Measurements from ENCODE around the gene TRAP1.
A peak's percentile ranks its signal among the peaks of the same experiment; 100 is the strongest.
"Not testable (repeated sequence)": the region's sequence is repeated elsewhere in the genome, so short reads cannot be mapped to it uniquely, and the experiment has no call there.

The TRAP1 gene

DNA sequence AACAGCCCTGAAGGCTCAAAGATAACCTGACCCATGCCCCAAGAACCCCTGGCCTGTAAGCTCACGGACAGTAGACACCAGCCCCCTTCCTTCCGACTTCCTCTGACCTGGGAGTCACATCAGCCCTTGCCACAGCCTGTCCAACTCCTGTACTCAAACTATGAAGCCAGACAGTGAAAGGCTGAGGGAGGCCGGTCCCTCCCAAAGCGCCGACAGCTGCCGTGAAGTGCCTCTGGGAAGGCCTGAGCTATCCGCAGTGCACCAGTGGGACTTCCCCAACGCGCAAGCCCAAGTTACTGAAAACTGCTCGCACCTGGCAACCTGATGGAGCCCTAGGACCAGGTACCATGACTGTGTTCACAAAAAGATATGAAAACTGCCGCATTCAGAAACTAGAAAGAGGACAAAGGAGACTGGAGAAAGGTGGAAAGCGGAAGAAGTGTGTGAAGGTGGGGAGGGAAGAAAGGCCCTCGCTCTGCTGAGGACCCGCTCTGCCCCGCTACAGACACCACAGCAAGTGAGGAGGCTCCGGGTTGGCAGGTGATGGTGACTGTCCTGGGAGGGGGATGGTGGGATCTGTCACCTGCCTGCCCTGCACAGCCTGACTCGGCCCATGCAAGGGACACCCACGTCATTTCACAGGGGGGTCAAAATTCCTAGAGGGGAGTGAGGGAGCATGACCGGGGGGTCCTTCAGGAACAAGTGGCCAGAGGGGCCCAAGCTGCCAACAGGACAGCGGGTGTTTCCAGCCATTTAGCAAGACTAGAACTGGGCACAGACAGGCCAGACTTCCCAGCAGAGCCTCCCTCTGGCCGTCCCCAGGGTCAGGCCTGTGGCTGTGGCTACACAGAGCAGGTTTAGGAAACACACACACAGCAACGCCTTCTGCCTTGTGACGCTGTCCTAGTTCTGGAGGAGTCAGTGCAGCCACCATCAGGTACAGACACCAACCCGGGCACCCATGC, 13.1 kb upstream of the TRAP1 start:
- DNase-seq (ENCODE audit: low spot score in 2 of 2) (no peak), ATAC-seq (ENCODE audit: low read depth) (no peak)
- no peaks in the 10 kb centered on the region for H3K9me3 Mint-ChIP-seq
- no peak overlapping the region for H3K4me3 Mint-ChIP-seq
- peaks cover 47% of the 10 kb centered on the region for H3K36me3 Mint-ChIP-seq
- H3K27ac Mint-ChIP-seq, result no peak overlapping the region
- no peaks in the 10 kb centered on the region for H3K27me3 Mint-ChIP-seq
- peaks cover 8% of the 10 kb centered on the region for H3K4me1 Mint-ChIP-seq

DNA sequence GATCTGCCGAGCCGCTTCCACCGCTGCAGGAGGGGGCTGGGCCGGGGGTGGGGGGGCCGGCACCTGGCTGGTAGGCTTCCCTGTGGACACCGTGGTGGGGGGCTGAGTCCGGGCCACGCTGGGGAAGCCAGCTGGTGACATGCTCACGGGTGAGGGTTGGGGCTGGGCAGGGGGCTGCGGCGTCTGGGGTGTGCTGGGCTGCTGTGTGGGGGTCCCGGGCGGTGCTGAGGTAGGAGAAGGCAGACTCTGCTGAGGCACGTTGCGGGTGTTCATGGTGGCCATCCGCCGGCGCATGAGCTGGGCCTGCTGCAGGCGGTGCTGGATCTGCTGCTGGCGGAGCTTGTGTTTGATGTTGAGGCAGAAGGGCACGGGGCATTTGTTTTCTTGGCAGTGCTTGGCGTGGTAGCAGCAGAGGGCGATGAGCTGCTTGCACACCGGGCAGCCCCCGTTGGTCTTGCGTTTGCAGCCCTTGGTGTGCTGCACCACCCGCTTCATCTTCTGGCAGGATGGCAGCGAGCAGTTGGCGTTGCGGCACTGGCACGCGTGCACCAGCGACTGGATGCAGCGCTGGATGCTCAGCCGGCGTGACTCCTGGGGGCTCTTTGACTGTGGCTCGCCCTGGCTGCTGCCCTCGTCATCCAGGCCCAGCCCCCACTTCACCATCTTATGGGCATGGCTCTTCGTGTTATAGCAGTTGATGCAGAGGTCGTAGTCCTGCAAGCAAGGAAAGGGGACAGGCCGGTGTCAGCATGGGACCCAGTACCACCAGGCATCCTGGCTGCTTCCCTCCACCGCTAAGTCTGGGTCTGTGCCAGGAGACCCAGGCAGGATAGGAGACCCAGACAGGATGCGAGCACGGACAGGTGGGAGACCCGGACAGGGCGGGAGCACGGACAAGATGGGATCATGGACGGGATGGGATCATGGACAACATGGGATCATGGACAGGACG, 12.1 kb upstream of the TRAP1 start:
- Mint-ChIP-seq H3K36me3 (peaks cover 41% of the 10 kb centered on the region), H3K27me3 (no peaks in the 10 kb centered on the region), H3K9me3 (no peaks in the 10 kb centered on the region), H3K27ac (no peak overlapping the region), H3K4me1 (peaks cover 5% of the 10 kb centered on the region), H3K4me3 (no peak overlapping the region)
- DNase-seq (ENCODE audit: low spot score in 2 of 2), result no peak
- no peak for ATAC-seq (ENCODE audit: low read depth)

DNA sequence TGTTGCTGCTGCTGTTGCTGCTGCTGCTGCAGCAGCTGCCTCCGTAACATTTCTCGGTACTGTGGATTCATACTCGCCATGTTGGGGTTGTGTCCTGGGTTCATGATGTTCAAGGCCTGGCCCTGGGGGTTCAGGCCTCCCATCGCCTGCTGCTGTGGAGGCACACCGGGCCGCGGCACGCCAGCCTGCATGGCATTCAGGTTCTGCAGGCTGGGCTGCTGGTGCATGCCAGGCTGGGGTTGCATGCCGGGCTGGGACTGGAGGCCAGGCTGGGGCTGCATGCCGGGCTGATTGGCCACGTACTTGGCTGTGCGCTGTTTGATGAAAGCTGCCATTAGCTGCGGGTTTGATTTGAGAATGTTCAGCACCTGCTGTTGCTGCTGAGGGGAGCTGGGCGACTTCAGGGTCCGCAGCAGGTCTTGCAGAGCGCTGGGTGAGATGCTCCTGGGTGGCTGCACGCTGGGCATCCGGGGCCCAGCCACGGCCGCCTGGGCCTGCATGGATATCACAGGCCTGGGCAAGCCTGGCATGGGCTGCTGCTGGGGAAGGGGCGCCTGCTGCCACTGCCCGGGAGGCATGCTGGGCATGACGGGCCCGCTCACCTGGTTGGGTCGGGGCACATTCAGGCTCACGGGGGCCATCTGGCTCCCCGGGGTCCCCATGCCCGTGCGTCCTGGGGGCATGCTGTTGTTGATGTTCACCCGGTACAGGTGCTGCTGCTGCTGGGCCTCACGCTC, 11.3 kb upstream of the TRAP1 start:
- H3K27me3 Mint-ChIP-seq, result no peaks in the 10 kb centered on the region
- H3K4me3 Mint-ChIP-seq, result no peak overlapping the region
- ATAC-seq (ENCODE audit: low read depth) (no peak), DNase-seq (ENCODE audit: low spot score in 2 of 2) (no peak)
- H3K27ac Mint-ChIP-seq, result no peak overlapping the region
- peaks cover 35% of the 10 kb centered on the region for H3K36me3 Mint-ChIP-seq
- H3K9me3 Mint-ChIP-seq, result no peaks in the 10 kb centered on the region
- H3K4me1 Mint-ChIP-seq, result peaks cover 5% of the 10 kb centered on the region

DNA sequence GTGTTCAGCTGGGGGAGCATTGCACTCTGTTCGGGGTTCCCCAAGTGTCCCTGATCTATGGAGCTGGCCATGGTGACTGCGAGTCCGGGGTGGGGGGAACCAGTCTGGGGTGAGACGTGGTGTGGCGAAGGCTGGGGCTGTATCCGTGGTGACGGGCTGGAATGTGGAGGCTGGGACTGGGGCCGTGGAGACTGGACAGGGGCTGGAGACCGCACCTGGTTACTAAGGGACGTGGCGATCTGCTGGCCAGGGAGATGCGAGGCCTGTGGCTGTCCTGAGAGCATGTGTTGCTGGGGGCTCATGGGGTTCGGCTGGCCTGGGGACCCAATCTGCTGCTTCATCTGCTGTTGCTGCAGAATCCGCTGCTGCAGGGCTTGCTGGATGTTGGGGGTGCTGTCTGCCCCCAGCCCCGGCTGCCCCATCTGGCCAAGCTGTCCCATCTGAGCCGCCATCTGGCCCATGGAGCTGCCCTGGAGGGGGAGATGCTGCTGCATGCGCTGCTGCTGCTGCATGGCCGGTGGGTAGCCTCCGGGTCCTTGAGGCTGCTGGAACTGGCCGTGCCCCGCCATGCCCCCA, 10.6 kb upstream of the TRAP1 start:
- H3K4me3 Mint-ChIP-seq, result no peak overlapping the region
- ATAC-seq (ENCODE audit: low read depth) (no peak), DNase-seq (ENCODE audit: low spot score in 2 of 2) (no peak)
- H3K27ac Mint-ChIP-seq, result no peak overlapping the region
- H3K4me1 Mint-ChIP-seq, result peaks cover 5% of the 10 kb centered on the region
- no peaks in the 10 kb centered on the region for H3K9me3 Mint-ChIP-seq
- H3K36me3 Mint-ChIP-seq, result peaks cover 33% of the 10 kb centered on the region
- H3K27me3 Mint-ChIP-seq, result no peaks in the 10 kb centered on the region

DNA sequence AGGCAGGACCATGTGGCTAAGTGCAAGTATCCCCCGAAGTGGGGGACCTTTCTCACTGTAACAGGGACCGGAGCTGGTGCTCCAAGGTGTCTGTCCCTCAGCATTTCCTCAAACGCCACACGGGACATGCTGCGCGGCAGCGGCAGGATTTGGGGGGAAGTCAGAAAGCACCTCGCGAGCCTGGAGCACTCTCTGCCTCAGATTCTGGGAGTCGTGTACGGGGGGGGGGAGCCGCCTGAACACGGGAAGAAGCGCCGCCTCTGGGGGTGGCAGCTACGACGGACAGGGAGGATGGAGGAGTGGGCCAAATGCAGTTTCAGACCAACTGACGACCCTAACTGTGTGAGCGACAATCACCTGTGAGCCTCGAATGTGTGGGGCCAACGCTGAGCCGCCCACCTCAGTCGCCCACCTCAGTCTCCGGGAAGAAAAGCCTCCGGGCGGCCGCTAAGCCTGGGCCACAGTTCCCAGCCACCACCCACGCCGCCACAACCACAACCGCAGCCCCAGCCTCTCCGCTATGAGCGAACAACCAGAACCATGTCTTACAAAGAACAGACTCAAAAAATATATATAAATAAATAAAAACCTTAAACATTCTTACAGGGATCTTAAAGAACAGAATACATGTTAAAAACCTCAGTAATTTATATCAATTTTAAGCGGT, 8.8 kb upstream of the TRAP1 start:
- Mint-ChIP-seq H3K9me3 (no peaks in the 10 kb centered on the region), H3K27me3 (no peaks in the 10 kb centered on the region), H3K36me3 (peaks cover 25% of the 10 kb centered on the region), H3K27ac (no peak overlapping the region), H3K4me3 (no peak overlapping the region), H3K4me1 (peaks cover 2% of the 10 kb centered on the region)
- DNase-seq (ENCODE audit: low spot score in 2 of 2) (no peak), ATAC-seq (ENCODE audit: low read depth) (no peak)

DNA sequence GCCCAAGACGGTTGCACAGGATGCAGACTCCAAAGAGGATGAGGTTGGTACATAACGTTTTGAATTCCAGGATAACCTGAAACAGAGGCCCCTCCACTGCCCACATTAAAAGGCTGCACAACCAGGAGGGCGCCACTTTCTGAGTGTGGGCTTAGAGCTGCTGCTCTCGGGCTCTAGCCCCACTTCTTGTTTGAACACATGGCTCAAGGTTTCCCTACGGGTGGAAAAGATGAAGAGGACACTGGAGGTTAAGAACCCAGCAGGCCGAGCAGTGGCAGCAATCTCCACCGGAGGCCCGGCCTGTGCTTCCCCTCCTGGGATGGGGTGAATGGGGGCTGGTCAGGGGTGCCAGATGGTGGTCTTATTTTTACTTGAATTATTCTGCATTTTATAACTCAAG, 8.0 kb upstream of the TRAP1 start:
- H3K27ac Mint-ChIP-seq, result peak overlapping the region; percentile 29
- ATAC-seq (ENCODE audit: low read depth), result no peak
- peaks cover 19% of the 10 kb centered on the region for H3K36me3 Mint-ChIP-seq
- no peak for DNase-seq (ENCODE audit: low spot score in 2 of 2)
- H3K9me3 Mint-ChIP-seq, result no peaks in the 10 kb centered on the region
- no peaks in the 10 kb centered on the region for H3K27me3 Mint-ChIP-seq
- H3K4me1 Mint-ChIP-seq, result peaks cover 2% of the 10 kb centered on the region
- no peak overlapping the region for H3K4me3 Mint-ChIP-seq

DNA sequence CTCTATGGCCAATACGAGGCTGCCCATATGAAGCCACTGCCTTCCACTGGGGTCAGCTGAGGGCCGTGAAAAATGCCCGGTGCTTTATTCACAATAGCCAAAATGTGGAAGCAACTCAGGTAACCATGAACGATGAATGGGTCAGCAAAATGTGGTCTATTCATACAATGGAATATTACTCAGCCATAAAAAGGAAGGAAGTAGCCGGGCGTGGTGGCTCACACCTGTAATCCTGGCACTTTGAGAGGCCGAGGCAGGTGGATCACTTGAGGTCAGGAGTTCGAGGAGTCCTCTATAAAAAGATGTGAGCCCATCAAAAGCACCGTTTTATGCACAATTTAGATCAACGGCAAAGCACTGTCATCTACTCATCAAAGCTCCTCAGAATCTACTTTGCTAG, 5.2 kb upstream of the TRAP1 start:
- H3K4me1 Mint-ChIP-seq, result peaks cover 7% of the 10 kb centered on the region
- no peak for ATAC-seq (ENCODE audit: low read depth)
- H3K27me3 Mint-ChIP-seq, result no peaks in the 10 kb centered on the region
- H3K4me3 Mint-ChIP-seq, result no peak overlapping the region
- DNase-seq (ENCODE audit: low spot score in 2 of 2), result no peak
- H3K36me3 Mint-ChIP-seq, result peaks cover 3% of the 10 kb centered on the region
- no peak overlapping the region for H3K27ac Mint-ChIP-seq
- no peaks in the 10 kb centered on the region for H3K9me3 Mint-ChIP-seq

DNA sequence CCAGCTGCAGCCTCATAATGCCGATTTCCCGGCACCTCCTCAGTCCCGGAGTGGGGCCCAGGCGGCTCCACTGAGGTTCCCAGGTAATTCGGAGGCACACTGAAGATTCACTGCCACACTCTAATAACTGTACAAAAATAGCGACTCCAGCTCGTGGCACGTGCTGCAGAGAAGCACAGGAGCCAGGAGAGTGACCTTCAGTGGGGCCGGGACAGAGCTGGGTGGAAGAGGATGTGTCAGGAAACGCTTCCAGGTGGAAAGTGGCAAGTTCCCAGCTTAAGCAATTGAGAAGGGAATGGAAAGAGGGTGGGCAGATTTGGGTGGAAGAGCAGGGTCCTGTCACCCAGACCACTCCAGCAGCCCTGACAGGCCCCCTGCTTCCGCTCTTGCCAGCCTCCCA, 3.1 kb upstream of the TRAP1 start:
- Mint-ChIP-seq H3K4me1 (peaks cover 10% of the 10 kb centered on the region), H3K27ac (no peak overlapping the region), H3K27me3 (no peaks in the 10 kb centered on the region), H3K9me3 (no peaks in the 10 kb centered on the region), H3K4me3 (no peak overlapping the region), H3K36me3 (no peaks in the 10 kb centered on the region)
- no peak for ATAC-seq (ENCODE audit: low read depth)
- DNase-seq (ENCODE audit: low spot score in 2 of 2), result no peak

DNA sequence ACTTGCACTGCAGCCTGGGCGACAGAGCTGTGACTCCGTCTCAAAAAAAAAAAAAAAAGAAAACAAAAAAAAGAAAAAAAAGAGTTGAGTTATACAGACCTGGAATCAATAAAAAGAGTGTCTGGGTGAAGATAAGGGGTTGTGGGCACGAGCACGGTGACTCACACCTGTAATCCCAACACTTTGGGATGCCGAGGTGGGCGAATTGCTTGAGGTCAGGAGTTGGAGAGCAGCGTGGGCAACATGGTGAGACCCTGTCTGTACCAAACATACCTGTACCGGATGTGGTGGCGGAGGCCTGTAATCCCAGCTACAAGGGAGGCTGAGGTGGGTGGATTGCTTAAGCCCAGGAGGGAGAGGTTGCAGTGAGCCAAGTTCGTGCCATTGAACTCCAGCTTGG, 1.3 kb upstream of the TRAP1 start:
- no peak for ATAC-seq (ENCODE audit: low read depth)
- no peaks in the 10 kb centered on the region for H3K27me3 Mint-ChIP-seq
- no peaks in the 10 kb centered on the region for H3K36me3 Mint-ChIP-seq
- peak overlapping the region; percentile 11 for H3K4me3 Mint-ChIP-seq
- peaks cover 11% of the 10 kb centered on the region for H3K4me1 Mint-ChIP-seq
- no peak overlapping the region for H3K27ac Mint-ChIP-seq
- H3K9me3 Mint-ChIP-seq, result no peaks in the 10 kb centered on the region
- DNase-seq (ENCODE audit: low spot score in 2 of 2), result no peak

DNA sequence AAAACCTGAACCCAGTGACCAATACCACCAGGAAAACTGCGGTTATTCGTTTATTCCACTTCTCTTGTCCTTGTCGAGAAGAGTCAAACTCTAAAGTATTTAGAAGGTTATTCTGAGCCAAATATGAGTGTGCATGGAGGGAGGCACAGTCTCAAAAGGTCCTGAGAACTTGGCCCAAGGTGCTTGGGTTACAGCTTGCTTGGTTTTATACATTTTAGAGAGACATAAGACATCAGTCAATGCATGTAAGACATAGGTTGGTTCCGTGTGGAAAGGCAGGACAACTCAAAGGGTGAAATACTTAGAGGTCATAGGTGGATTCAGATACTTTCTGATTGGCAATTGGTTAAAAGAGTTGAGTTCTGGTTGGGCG, 681 bp upstream of the TRAP1 start:
- Mint-ChIP-seq H3K4me3 (peak overlapping the region; percentile 89), H3K4me1 (peaks cover 11% of the 10 kb centered on the region), H3K27me3 (no peaks in the 10 kb centered on the region), H3K9me3 (no peaks in the 10 kb centered on the region), H3K36me3 (no peaks in the 10 kb centered on the region), H3K27ac (peak overlapping the region; percentile 78)
- ATAC-seq (ENCODE audit: low read depth) (no peak), DNase-seq (ENCODE audit: low spot score in 2 of 2) (no peak)

DNA sequence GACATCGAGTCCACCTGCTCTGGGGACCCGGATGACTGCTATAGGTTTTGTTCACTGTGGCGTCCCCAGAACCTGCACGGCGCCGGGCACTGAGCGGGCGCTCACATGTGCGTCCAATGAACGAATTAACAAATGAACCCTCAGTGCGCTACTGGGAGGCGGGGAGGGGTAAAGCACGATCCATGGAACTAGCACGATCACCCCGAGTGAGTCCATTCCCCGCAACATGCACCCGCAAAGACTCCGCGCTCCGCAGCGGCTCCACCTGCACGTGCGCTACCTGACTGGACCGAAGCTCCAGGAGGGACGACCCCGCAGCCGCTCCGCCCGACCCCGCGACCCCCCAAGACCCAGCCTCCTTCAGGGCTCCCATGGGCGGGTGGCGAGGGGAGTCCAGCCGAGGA, 491 bp downstream of the TRAP1 start:
- DNase-seq (ENCODE audit: low spot score in 2 of 2) (no peak), ATAC-seq (ENCODE audit: low read depth) (peak; percentile 19)
- Mint-ChIP-seq H3K27ac (peak overlapping the region; percentile 78), H3K4me1 (peaks cover 14% of the 10 kb centered on the region), H3K27me3 (no peaks in the 10 kb centered on the region), H3K9me3 (no peaks in the 10 kb centered on the region), H3K36me3 (peaks cover 2% of the 10 kb centered on the region), H3K4me3 (peak overlapping the region; percentile 89)

DNA sequence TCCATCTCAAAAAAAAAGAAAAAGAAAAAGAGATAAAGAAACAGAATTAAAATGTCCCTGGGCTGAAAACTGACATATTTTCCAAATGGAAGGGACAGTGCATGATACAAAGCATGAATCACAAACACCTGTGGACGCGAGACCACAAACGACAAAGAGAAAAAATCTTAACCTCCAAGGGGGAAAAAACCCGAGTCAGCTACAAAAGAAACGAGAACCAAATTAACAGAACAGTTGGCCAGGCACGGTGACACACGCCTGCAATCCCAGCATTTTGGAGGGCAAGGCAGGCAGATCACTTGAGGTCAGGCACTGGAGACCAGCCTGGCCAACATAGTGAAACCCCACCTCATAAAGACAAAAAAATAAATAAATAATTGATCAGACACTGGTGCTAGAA, 1.9 kb downstream of the TRAP1 start:
- no peak overlapping the region for H3K4me3 Mint-ChIP-seq
- H3K9me3 Mint-ChIP-seq, result no peaks in the 10 kb centered on the region
- peaks cover 2% of the 10 kb centered on the region for H3K36me3 Mint-ChIP-seq
- ATAC-seq (ENCODE audit: low read depth), result no peak
- H3K4me1 Mint-ChIP-seq, result peaks cover 14% of the 10 kb centered on the region
- no peaks in the 10 kb centered on the region for H3K27me3 Mint-ChIP-seq
- DNase-seq (ENCODE audit: low spot score in 2 of 2), result no peak
- H3K27ac Mint-ChIP-seq, result no peak overlapping the region

DNA sequence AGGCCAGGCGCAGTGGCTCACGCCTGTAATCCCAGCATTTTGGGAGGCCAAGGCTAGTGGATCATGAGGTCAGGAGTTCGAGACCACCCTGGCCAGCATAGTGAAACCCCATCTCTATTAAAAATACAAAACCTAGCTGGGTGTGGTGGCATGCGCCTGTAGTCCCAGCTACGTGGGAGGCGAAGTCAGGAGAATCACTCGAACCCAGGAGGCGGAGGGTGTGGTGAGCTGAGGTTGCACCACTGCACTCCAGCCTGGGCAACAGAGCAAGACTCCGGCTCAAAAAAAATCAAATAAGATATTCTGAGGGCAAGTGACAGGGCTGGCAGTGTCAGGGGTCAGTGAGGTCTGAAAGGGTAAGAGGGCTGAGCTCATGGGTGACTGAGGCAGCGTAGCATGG, 2.9 kb downstream of the TRAP1 start:
- not testable (repeated sequence) for H3K36me3 Mint-ChIP-seq; DNase-seq (ENCODE audit: low spot score in 2 of 2)

More for the DNA sequence above, 2.9 kb downstream of the TRAP1 start:
- not testable (repeated sequence) for H3K27me3 Mint-ChIP-seq; ATAC-seq (ENCODE audit: low read depth); H3K9me3 Mint-ChIP-seq; H3K27ac Mint-ChIP-seq; H3K4me3 Mint-ChIP-seq
- H3K4me1 Mint-ChIP-seq, result peaks cover 14% of the 10 kb centered on the region

Data from memory B cell (primary cell).